Right hindlimb (tissue), 1 donor: ENCODE results near the gene RAB36.

ENCODE experiments used
- DNase-seq: peaks from one replicate; pipeline ENCODE4 v3.0.0-alpha.2; 2018

Gene RAB36

GRCh38 chr22:23109079-23109347 lies 36.3 kb upstream of the RAB36 start:
- DNase-seq: no peak

- no peak for DNase-seq
Observed at GRCh38 chr22:23109441-23109978, 35.8 kb upstream of the RAB36 start.

GRCh38 chr22:23110190-23110921 lies 34.9 kb upstream of the RAB36 start:
- peak; percentile 72 for DNase-seq

- no peak for DNase-seq
Observed at GRCh38 chr22:23110922-23111527, 34.3 kb upstream of the RAB36 start.

GRCh38 chr22:23112472-23113012 lies 32.7 kb upstream of the RAB36 start:
- DNase-seq: no peak

GRCh38 chr22:23113067-23113846 lies 32.0 kb upstream of the RAB36 start:
- peak; percentile 83 for DNase-seq

GRCh38 chr22:23113847-23114720 lies 31.2 kb upstream of the RAB36 start:
- DNase-seq: peak; percentile 50

- no peak for DNase-seq
Observed at GRCh38 chr22:23114721-23115020, 30.6 kb upstream of the RAB36 start.

GRCh38 chr22:23115369-23115768 lies 29.9 kb upstream of the RAB36 start:
- no peak for DNase-seq

- no peak for DNase-seq
Observed at GRCh38 chr22:23115825-23116494, 29.3 kb upstream of the RAB36 start.

GRCh38 chr22:23116506-23117263 lies 28.6 kb upstream of the RAB36 start:
- peak; percentile 54 for DNase-seq

GRCh38 chr22:23117275-23117674 lies 28.0 kb upstream of the RAB36 start:
- no peak for DNase-seq

- no peak for DNase-seq
Observed at GRCh38 chr22:23117891-23118646, 27.2 kb upstream of the RAB36 start.

- no peak for DNase-seq
Observed at GRCh38 chr22:23118647-23119493, 26.4 kb upstream of the RAB36 start.

- no peak for DNase-seq
Observed at GRCh38 chr22:23119494-23120414, 25.5 kb upstream of the RAB36 start.

- no peak for DNase-seq
Observed at GRCh38 chr22:23120415-23120899, 24.8 kb upstream of the RAB36 start.

- no peak for DNase-seq
Observed at GRCh38 chr22:23121000-23121421, 24.3 kb upstream of the RAB36 start.

- no peak for DNase-seq
Observed at GRCh38 chr22:23121424-23121823, 23.9 kb upstream of the RAB36 start.
